T-helper 1 cell (primary cell): ENCODE results near the gene PNLIPRP3.
"Not testable (repeated sequence)": the region's sequence is repeated elsewhere in the genome, so short reads cannot be mapped to it uniquely, and the experiment has no call there.

Experiments
- DNase-seq, 5 donors: peaks; one replicate each; pipeline ENCODE4 v3.0.0-alpha.2; 2012 to 2020
- total RNA-seq, 4 donors: gene quantifications; one replicate each; lab custom pipeline; 2026; lab: John Stamatoyannopoulos, UW

Gene PNLIPRP3
- 0 reads per million in 4 donors for total RNA-seq

DNA sequence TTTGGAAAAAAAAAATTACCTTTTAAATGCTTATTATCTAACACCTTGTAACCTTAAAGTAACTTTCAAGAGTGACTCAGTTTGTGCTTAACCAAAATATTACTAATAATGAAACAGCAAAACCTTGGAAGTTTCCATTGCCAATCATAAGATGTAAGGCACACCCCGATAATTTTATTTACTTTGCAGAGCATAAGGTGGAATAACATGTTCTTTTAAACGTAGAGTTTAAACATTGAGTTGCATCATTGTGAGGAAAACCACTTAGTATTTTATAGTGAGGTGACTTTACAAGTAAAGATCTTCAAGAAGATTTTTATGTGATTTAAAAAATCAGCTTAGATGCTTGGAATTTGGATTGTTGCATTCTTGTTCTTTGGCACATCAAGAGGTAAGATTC is at the start of gene PNLIPRP3:
Gene PNLIPRP3, plus strand, starts transcription at position 177 of the 400 bp plus-strand sequence. Its CDS starts 166 bp downstream, at position 343.
- no peak for DNase-seq

DNA sequence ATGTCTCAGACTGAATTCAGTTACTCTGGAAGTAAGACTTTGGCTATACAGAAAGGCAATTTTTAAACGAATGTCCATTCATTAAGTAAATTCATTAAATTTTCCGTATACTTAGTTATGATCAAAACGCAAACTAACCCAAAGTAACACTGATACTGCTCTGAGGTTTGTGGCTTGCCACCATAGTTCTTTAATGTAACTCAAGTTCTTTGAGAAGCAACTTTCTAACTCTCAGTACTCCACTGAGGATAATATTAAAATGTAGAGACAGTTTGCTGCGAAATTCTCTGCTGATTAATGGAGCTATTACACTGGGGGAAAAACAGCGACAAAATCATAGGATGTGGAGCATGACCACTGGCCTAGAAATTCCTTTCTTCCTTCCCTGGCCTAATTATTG is 45.4 kb upstream of the PNLIPRP3 start:
- no peak for DNase-seq

DNA sequence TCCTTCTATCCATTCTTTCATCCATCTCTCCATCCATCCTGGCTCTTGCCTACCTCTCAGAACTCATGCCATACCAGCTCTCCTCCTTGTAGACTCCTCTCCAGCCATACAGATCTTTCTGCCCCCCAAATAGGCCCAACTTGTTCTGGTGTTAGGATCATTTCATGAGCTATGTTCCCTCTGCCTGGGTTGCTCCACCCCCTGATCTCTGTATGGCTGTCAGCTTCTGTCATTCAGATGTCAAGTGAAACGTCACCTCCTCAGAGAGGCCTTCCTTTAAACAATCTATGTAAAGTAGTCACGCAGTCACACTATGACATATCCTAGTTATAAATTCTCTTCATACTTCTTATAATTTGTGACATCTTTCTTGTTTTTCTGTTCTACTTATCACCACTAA is 42.3 kb upstream of the PNLIPRP3 start:
- no peak for DNase-seq

DNA sequence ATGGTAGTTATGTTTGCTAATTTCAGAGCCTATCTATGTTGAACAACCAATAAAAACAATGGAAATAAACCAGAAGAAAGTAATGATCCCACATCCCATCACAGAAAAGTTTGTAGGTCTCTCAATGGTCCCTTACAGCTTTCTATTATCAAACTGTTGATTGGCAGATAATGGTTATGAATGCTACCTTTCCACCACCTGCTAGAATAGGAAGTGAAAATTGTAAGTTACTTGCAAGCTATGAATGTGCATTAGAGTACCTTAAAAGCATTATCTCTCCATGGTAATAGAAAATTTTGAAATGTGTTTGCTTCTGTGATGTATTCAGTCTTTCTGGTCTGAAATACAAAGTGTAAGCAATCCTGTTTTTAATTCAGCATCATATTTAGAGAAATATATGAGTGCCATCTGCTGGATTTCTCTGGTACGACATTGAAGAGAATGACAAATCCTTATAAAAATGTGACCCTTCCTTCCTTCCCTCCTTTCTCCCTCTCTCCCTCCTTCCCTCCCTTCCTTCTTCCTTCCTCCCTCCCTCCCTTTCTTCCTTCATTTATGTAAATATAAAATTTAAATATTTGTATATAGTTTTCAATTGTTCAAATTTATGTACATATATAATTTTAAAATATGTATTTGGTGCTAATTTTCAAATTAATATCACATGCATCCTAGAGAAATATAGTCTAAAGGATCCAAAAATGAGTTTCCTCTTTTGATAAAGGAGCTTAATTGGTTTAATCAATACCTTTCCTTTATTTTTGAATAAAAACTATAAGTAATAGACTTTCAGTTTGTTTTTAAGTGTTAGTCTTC is 41.4 kb upstream of the PNLIPRP3 start:
- no peak for DNase-seq

DNA sequence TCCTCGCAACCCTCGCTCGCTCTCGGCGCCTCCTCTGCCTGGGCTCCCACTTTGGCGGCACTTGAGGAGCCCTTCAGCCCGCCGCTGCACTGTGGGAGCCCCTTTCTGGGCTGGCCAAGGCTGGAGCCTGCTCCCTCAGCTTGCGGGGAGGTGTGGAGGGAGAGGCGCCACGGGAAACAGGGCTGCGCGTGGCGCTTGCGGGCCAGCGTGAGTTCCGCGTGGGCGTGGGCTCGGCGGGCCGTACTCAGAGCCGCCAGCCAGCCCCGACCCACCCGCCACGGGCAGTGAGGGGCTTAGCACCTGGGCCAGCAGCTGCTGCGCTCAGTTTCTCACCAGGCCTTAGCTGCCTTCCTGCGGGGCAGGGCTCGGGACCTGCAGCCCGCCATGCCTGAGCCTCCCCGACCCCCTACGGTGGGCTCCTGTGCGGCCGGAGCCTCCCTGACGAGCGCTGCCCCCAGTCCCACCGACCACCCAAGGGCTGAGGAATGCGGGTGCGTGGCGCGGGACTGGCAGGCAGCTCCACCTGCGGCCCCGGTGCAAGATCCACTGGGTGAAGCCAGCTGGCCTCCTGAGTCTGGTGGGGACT is 34.3 kb upstream of the PNLIPRP3 start:
- DNase-seq: not testable (repeated sequence)

DNA sequence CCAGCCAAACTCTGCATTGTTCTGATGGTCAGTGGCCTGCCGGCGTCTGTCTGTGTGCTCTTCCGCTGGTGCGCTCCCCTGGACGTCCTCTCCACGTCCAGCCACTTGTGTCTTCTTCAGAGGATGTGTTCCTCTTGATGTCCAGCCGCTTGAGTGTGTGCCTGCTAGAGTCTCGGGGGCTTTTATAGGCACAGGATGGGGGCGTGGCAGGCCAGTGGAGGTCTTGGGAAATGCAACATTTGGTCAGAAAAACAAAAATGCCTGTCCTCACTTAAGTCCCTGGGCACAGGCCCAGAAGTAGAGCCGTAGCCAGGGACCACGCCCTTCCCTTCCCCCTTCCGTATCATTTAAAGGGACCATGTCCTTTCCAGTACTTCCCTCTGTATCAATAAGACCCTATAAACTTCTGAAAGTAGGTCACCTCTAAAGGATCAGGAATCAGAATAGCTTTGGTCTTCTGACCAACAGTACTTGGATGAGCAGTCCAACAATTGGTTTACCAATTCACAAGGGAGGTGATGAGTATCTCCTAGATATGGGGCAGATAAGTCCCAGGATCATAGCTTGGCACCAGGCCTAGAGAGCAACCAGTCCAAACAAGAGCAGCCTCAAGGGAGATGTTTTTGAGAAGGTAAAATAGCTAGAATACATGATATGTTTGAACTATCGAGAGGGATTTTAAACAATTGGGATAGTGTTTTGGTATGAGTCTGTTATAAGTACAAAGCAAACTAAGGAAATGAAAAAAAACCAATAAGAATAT is 32.2 kb upstream of the PNLIPRP3 start:
- DNase-seq: no peak

DNA sequence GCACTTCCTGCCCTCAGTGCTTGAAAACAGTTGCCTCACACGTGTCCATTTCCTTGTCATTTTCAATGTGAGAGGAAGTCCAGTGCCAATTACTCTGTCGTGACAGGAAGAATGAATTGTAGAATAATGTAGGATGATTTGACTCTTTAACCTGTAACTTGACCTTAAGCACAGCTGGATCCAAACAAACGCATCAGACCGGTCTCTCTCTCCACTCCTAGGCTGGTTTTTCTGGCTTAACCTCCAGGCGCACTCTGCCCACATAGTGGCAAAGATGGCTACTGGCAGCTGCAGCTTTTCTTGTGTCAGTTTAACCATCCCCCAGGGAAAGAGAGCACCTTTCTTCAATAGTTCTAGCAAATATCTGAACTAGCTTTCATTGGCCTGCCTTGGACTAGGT is 29.4 kb upstream of the PNLIPRP3 start:
- DNase-seq: no peak

DNA sequence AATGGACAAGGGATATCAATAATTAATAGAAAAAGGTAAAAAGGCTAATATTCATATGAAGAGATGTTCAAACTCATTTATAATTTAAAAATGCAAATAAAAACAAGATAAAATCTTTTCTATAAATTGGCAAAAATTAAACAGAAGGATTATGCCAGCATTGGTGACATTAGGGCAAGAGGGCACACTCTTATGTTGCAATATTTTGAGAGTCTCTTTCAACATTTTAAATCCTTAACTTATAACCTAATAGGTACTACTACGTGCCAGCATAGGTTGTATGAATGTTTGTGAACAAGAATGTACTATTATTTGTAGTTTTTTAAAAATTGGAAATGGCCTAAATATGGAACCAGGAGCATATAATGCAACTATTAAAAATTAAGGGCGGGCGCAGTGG is 24.8 kb upstream of the PNLIPRP3 start:
- no peak for DNase-seq

DNA sequence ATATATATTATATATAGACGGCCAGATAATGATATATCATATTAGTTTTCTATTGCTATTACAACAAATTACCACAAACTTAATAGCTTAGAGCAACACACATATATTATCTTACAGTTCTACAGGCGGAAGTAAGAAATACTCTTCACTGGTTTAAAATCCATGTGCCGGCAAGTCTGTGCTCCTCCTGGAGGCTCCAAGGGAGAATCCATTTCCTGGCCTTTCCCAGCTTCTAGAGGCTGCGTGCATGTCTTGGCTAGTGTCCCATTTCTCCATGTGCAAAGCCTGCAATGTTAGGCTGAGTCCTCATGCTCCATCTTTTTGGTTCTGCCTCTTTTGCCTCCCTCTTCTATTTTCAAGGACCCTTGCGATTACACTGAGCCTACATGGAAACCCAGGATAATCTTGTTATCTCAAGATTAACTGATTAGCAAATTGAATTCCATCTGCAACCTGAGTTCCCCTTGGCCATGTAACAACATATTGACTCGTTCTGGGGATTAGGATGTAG is 23.9 kb upstream of the PNLIPRP3 start:
- DNase-seq: no peak

DNA sequence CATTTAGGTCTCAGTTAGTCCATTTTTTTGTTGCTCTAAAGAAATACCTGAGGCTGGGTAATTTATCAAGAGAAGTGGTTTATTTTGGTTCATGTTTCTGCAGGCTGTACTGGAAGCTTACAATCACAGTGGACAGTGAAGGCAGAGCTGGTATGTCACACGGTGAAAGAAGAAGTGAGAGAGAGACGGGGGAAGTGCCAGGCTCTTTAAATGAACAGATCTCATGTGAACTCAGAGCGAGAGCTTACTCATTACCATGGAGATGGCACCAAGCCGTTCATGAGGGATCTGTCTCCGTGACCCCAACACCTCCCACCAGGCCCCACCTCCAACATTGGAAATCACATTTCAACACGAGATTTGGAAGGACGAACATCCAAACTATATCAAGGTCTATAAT is 18.9 kb upstream of the PNLIPRP3 start:
- no peak for DNase-seq

DNA sequence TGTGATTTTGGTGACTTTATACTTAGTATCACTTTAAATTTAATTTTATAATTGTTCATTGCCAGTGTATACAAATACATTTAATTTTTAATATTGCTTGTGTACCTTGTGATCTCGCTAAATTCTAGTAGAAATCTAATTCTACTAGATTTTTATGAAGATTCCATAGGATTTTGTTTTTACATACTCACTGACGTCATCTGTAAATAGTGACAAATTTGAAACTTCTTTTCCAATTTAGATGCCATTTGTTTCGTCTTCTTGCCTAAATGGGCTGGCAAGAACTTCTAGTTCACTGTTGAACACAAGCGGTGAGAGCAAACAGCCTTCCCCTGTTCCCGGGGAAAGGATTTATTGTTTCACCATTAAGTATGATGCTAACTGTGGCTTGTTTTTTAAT is 17.3 kb upstream of the PNLIPRP3 start:
- DNase-seq: no peak

DNA sequence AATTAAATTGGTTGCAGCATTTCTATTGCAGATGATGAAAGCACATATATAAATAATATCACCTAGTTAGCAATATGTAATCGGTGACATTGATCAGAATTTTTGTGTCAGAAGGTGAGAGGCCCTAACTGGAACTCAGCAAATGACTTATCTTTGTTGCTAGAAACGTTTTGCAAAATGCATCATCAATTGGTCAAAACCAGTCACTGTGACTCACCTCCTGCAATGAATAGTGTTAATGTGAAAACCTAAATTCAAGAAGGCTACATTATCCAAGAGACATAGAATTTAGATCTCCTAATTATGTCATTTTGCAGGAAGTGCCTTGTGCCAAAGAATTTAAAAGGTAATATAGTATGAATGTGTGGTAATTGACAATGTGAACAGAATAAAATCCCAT is 9.8 kb upstream of the PNLIPRP3 start:
- DNase-seq: no peak

DNA sequence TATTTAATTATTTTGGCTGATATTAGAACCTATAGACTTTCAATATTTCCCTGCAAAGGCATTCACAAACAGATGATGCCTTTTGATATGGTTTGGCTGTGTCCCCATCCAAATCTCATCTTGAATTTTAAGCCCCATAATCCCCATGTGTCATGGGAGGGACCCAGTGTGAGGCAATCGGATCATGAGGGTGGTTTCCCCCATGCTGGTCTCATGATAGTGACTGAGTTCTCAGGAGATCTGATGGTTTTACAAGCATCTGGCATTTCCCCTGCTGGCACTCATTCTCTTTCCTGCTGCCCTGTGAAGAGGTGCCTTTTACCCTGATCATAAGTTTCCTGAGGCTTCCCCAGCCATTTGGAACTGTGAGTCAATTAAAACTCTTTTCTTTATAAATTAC is 9.3 kb upstream of the PNLIPRP3 start:
- DNase-seq: no peak

DNA sequence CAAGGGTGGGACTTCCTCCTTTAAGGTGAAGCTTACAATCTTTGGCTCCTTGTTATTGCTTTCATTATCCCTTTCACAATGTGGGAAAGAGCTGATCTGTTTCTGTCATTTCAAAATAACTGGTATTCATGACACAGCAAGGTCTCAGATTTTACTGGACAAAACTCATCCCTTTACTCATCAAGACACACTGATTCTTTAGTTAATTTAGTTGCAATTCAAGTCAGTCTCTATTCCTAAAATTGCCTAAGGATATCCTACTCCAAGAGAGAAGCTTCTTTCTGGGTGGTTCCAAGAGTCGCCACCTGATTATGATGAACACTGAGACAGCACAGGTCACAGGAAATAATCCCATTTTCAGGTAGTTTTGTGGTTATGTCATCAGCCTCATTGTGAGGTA is 5.8 kb upstream of the PNLIPRP3 start:
- DNase-seq: no peak

DNA sequence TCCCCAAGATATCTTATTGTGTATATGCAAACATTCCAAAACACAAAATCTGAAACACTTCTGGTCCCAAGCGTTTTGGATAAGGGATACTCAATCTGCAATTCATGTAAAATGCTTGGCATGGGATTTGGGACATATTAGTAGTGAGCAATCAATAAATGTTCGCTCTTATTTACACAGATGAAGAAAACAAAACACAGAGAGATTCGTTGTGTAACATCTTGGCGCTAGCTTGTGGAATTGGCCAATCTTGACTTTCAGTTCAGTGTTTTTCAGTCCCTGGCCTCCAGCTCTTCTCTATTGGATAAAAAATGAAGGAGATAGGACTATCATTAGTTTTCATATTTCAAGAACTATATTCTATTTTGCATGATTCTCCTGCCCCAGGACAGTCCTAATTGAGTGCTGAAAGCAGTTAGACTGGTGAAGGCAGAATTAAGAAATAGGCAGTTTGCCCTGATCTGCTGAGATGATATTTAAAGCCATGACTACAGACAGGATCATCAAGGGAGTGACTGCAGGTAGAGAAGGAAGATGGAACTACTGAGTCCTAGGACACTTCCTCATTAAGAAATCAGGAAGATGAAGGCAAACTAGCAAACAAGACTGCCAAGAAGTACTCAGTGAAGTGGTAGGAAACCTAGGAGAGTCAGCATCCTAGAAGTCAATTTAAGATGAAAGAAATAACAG is 1.8 kb downstream of the PNLIPRP3 start:
- no peak for DNase-seq

DNA sequence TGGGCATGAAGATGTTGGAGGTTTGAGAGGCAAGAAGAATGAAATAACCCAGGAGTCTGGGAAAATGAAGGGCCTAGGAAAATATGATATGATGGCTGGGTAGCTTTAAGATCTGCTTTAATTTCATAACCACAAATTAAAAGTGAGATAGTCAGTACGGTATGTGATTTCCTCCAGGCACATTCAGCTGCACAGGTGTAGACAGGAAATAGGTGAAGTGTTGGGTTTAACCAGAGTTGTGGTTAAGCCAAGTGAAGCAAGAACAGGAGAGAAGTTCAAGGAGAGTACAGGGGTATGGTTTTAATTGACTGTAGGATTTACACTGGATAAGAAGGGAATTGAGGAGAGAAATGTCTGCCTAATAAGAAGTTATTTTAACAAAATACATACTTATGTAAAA is 2.6 kb downstream of the PNLIPRP3 start:
- no peak for DNase-seq

DNA sequence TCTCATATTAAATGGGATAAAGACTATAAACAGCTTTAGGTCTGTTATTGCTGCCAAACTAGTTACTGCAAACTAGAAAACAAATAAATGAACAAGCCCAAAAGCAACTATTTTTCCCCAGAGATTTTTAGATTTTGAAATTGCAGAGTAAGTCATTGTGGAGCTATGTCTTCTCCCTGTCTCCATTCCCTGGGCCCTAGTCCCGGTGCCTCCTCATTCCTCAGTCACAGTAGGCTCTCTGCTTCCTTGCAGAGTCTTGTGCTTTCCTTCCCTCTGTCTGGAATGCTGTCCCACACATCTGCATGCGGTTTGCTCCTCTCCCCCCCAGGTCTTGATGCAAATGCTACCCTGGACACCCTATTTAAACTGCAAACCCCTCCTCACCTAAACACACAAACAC is 4.0 kb downstream of the PNLIPRP3 start:
- DNase-seq: no peak

DNA sequence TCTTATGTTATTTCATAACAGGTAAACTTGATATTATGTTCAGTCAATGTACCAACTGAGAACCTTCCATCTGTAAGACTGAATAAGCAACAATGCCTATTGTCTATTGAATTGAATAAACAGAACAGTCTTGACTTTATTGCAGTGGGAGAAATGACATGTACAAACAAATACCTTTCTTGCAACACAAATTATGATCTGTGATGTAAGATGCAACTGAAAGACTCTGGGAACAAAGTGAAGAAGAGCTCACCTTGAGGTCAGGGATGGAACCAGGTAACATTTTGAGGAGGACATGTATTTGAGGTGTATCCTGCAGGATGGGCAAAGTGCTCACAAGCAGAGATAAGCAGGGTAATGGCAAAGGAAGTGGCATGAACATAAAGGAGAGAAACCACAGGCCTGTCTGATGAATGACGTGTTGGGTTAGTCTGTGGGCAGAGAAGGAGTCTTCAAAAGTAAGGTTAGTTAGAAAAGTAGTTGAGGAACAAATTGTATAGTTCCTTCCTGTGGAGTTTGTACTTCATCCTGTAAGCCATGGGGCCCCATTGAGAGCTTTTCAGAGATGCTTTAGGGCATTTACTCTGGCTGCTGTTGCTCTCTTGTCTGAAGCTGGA is 9.5 kb downstream of the PNLIPRP3 start:
- peak in 1 of 5 donors; percentile 8 for DNase-seq

DNA sequence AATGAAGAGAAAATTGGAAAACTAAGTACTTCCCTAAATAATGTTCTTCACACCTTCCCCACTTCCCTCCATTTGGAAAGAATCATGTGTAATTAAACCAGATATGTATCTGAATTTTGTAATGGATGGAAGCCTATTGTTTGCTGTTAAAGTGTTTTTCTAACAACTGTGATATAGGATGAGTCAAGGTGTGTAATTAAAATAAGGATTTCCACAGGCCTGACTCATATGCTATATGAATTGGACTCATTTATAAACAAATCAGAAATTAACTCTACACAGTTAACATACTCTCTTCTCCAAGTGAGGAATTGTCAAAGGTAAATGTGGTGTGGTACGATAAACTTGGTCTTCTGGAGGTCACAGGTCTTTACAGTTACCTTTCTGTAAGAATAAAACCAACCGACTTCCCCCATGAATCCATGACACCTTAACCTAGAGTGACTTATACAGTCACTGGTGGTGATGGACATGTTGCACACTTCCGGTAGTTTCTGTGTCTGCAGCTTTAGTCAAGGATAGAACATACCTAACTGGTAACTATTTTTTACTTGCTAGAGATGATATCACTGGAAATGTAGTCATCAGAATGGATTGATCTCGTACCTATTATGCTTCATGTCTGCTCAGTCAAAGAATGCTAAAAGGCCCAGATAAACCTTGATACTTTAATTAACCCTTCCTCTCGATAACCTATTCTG is 12.8 kb downstream of the PNLIPRP3 start:
- no peak for DNase-seq

DNA sequence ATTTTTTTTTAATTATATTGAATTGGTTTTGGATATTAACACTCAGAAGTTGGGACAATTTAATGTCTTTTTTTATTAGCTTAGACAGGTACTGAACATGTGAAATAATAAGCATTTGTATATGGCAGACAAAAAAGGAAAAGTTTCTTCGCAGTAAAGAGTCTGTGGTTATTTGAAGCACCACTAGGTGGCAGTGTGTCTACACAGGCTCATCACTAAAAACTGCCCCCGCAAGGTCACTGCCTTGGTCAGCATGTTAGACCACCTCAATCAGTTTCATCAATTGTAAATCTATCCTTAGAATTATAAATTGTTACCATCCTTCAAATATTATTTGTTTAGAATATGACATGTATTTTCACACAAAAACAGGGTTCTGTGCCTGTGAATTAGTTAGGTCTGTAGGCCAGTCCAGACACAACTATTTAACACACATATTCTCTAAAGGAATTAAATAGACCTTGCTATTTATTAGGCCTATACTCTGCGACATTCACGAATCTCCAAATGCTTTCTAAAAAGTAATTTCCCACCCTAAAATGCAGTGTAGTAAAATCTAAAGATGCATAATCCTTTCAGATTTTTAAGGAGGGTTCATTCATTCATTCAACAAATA is 17.0 kb downstream of the PNLIPRP3 start:
- DNase-seq: peak in 2 of 5 donors; percentile 0 to 8

DNA sequence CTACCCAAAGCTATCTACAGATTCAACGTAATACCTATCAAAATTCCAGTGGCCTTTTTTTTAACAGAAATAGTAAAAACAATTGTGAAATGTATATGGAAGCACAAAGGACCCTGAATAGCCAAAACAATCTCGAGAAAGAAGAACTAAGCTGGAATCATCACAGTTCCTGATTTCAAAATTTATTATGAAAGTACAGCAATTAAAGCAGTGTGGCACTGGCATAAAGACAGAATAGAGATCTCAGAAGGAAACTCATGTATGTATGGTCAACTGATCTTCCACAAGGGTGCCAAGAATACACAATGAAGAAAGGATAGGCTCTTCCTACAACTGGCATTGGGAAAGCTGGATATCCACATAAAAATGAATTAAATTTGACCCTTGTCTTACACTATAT is 23.2 kb downstream of the PNLIPRP3 start:
- DNase-seq: no peak
